ENCODE results near the gene RPL5. TPM values are rescaled to one million over a fixed set of nuclear protein-coding genes. Genes with fewer than 3 reads are reported as not detected.

Gene RPL5
- total and polyA plus RNA-seq, 9 of the 15 experiments (the other 6 are each of a cell fraction or from before 2014, with no cell fraction given): 1,467 to 4,252 (median 2,454) TPM

DNA sequence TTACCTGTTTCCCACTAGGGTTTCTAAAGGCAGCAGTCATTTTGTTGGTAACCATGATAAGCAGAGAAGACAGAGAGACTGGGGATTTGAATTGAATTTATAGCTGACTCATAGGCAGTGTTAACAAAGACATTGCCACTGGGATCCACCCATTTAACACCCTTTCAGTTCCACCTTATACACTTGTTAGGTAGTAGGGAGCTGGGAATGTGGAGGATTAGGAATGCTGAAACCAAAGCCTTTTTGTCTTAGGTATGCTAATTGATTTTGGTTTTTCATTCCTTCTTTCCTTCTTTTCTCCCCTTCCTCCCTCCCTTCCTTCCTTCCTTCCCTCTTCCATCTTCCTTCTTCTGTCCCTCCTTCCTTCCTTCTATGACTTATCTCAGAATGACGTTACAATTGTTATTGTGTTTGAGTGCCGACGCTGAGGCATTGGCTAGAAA lies 39.5 kb upstream of the RPL5 start (continued):
- TF ChIP-seq ZNF263 (CRISPR knock-in tag; IDR thresholded peaks at IDR 0.05; ENCODE audit: borderline replicate concordance) (no peak), LEF1 (IDR thresholded peaks at IDR 0.05) (peak; percentile 61), POLR2A (conservative IDR thresholded peaks at IDR 0.05) (0 out of 2 replicates have a peak, but pooled peaks have one; percentile 42), MYBL2 (IDR thresholded peaks at IDR 0.05; ENCODE audit: low read depth) (peak; percentile 76), MYBL2 (CRISPR knock-in tag; IDR thresholded peaks at IDR 0.05; ENCODE audit: borderline replicate concordance) (no peak), SREBF2 (CRISPR knock-in tag; IDR thresholded peaks at IDR 0.05) (no peak), FOXJ2 (tag; IDR thresholded peaks at IDR 0.05) (no peak), MAFK (IDR thresholded peaks at IDR 0.05; ENCODE audit: low read length) (peak; percentile 75), JUND (IDR thresholded peaks at IDR 0.05; ENCODE audit: borderline replicate concordance, low read depth, low read length) (peak; percentile 79), JUND (tag; IDR thresholded peaks at IDR 0.05; ENCODE audit: borderline replicate concordance, low read depth, low read length) (peak; percentile 88; the same call in 2 of the 3 replicates), FOXP1 (CRISPR knock-in tag; IDR thresholded peaks at IDR 0.05) (no peak), SAFB (IDR thresholded peaks at IDR 0.05; ENCODE audit: borderline replicate concordance, low read depth, low read length) (no peak), NBN (IDR thresholded peaks at IDR 0.05; ENCODE audit: low read depth) (peak; percentile 78; the same call in 1 of the 2 replicates), EP400 (IDR thresholded peaks at IDR 0.05) (peak; percentile 57; the same call in 1 of the 2 replicates), POLR3G (IDR thresholded peaks at IDR 0.05; ENCODE audit: extremely low read depth, insufficient read length, insufficient replicate concordance) (no peak), RBM15 (IDR thresholded peaks at IDR 0.05; ENCODE audit: insufficient read depth, low read length) (no peak), HDGF (IDR thresholded peaks at IDR 0.05) (peak; percentile 77; the same call in 1 of the 2 replicates), NFIX (CRISPR knock-in tag; IDR thresholded peaks at IDR 0.05; ENCODE audit: low read depth) (no peak), FOXK2 (conservative IDR thresholded peaks at IDR 0.05 in 1 of 2, IDR thresholded peaks at IDR 0.05 in 1 of 2; ENCODE audit: low read depth in 2 of 2) (peak; percentile 38 to 64; a peak in 2 of 4 replicates), ZNF316 (IDR thresholded peaks at IDR 0.05) (peak; percentile 96)
- TF ChIP-seq, protein P1, sequence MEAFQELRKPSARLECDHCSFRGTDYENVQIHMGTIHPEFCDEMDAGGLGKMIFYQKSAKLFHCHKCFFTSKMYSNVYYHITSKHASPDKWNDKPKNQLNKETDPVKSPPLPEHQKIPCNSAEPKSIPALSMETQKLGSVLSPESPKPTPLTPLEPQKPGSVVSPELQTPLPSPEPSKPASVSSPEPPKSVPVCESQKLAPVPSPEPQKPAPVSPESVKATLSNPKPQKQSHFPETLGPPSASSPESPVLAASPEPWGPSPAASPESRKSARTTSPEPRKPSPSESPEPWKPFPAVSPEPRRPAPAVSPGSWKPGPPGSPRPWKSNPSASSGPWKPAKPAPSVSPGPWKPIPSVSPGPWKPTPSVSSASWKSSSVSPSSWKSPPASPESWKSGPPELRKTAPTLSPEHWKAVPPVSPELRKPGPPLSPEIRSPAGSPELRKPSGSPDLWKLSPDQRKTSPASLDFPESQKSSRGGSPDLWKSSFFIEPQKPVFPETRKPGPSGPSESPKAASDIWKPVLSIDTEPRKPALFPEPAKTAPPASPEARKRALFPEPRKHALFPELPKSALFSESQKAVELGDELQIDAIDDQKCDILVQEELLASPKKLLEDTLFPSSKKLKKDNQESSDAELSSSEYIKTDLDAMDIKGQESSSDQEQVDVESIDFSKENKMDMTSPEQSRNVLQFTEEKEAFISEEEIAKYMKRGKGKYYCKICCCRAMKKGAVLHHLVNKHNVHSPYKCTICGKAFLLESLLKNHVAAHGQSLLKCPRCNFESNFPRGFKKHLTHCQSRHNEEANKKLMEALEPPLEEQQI (IDR thresholded peaks at IDR 0.05): peak; percentile 52; the same call in 1 of the 2 replicates
- TF ChIP-seq, protein P2, sequence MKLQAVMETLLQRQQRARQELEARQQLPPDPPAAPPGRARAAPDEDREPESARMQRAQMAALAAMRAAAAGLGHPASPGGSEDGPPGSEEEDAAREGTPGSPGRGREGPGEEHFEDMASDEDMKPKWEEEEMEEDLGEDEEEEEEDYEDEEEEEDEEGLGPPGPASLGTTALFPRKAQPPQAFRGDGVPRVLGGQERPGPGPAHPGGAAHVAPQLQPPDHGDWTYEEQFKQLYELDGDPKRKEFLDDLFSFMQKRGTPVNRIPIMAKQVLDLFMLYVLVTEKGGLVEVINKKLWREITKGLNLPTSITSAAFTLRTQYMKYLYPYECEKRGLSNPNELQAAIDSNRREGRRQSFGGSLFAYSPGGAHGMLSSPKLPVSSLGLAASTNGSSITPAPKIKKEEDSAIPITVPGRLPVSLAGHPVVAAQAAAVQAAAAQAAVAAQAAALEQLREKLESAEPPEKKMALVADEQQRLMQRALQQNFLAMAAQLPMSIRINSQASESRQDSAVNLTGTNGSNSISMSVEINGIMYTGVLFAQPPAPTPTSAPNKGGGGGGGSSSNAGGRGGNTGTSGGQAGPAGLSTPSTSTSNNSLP (IDR thresholded peaks at IDR 0.05; ENCODE audit: borderline replicate concordance, low read depth, low read length): peak; percentile 93
- TF ChIP-seq, protein P3, sequence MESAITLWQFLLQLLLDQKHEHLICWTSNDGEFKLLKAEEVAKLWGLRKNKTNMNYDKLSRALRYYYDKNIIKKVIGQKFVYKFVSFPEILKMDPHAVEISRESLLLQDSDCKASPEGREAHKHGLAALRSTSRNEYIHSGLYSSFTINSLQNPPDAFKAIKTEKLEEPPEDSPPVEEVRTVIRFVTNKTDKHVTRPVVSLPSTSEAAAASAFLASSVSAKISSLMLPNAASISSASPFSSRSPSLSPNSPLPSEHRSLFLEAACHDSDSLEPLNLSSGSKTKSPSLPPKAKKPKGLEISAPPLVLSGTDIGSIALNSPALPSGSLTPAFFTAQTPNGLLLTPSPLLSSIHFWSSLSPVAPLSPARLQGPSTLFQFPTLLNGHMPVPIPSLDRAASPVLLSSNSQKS (CRISPR knock-in tag; IDR thresholded peaks at IDR 0.05): no peak
- TF ChIP-seq, protein P4, sequence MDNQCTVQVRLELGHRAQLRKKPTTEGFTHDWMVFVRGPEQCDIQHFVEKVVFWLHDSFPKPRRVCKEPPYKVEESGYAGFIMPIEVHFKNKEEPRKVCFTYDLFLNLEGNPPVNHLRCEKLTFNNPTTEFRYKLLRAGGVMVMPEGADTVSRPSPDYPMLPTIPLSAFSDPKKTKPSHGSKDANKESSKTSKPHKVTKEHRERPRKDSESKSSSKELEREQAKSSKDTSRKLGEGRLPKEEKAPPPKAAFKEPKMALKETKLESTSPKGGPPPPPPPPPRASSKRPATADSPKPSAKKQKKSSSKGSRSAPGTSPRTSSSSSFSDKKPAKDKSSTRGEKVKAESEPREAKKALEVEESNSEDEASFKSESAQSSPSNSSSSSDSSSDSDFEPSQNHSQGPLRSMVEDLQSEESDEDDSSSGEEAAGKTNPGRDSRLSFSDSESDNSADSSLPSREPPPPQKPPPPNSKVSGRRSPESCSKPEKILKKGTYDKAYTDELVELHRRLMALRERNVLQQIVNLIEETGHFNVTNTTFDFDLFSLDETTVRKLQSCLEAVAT (IDR thresholded peaks at IDR 0.05): peak; percentile 54 to 76; a peak in 2 of 4 replicates

All from K562 (cell line).